GM12873 (cell line): ENCODE data around the gene IMMP2L.

ENCODE experiments used
- TF ChIP-seq, protein P1 (sequence below): IDR thresholded peaks from 2 replicates; pipeline ENCODE4 v1.5.1; 2012; ENCODE audit warnings: low read depth, mild to moderate bottlenecking, moderate library complexity, low read length, control low read depth; ENCODE audit not compliant: insufficient read depth; ENCODE audit errors: missing control alignments

The IMMP2L gene

DNA sequence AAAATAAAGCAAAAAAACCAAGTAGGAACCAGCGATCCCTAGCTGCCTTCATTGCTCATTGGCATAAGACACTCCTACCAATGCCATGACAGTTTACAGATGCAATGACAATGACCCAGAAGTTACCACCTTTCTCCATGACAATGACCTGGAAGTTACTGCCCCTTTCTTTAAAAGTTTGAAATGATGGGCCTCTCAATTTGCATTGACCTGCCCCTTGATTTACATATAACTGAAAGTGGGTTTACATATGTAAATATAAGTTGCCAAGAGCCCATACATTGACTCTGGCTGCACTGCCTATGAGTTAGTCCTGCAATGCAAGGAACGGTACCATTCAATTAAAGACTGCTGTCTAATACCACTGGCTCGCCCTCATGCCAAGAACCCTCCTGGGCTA lies 712.1 kb downstream of the IMMP2L start:
- TF ChIP-seq, protein P1, sequence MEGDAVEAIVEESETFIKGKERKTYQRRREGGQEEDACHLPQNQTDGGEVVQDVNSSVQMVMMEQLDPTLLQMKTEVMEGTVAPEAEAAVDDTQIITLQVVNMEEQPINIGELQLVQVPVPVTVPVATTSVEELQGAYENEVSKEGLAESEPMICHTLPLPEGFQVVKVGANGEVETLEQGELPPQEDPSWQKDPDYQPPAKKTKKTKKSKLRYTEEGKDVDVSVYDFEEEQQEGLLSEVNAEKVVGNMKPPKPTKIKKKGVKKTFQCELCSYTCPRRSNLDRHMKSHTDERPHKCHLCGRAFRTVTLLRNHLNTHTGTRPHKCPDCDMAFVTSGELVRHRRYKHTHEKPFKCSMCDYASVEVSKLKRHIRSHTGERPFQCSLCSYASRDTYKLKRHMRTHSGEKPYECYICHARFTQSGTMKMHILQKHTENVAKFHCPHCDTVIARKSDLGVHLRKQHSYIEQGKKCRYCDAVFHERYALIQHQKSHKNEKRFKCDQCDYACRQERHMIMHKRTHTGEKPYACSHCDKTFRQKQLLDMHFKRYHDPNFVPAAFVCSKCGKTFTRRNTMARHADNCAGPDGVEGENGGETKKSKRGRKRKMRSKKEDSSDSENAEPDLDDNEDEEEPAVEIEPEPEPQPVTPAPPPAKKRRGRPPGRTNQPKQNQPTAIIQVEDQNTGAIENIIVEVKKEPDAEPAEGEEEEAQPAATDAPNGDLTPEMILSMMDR = no peak

DNA sequence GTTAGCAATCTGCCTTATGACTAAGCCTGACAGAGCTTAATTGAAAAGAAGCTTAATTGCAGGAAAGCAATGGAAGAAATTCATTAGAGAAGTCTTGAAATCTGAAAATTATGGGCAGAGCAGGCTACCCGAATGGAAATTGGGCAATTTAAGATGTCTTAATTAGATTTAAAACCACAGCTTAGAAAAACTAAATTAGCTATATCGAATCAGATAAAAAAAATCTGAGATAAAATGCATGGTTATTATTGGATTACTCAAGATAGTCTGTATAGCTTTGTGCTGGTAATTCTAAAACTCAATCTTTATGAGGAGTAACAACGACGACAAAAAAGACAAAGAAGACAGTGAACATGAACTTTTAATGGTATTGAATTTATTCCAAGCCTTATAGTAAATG lies 719.5 kb downstream of the IMMP2L start:
- TF ChIP-seq, protein P1 = no peak

DNA sequence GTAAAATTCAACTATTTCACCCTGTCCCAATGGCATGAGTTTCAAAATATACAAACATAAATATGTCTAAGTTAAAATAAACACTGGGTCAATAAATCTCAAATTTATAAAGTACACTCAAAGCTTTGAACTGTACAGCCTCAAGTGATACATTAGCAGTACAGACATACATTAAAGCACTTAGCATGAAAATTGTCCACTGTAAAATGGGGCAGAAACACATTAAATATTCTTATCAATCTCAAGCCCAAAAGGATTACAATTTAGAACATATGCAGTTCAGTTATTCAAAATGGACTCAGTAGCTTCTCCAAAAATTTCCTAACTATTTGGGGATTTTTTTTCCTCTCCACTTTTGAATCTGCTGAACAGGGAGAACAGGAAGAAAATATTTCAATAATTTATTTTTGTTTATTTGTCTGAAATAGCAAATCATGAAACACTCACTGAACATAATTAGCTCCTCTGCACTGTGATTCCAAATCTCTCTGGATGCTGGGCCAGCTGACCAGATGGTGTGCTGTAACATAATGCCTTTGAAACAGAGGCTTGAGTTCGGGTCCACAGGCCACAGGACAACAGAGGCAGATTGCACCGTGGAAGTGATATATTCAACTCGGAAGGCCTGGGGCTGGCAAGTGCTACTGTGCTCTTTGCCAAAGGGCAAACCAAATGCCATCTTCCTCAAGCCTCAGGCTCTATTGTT lies 720.3 kb downstream of the IMMP2L start:
- TF ChIP-seq, protein P1 = no peak

DNA sequence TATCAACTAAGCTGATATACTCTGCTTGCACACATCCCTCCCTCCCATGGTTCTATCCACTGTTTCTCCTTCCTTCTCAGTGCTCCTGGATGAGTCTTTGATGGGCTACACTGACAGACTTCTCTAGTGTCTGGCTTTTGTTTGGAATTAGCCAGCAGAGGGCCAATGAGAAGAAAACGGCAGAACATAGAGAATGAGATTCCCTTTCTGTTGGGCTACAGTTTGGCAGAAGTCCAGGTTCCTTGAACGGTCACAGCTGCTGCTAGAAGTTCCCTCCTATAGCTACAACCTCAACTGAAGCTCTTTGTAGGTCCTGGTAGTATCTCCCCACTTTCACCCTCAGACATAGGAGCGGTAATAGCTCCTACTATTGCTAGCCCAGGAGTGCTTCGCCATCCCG lies 722.4 kb downstream of the IMMP2L start:
- TF ChIP-seq, protein P1 = no peak

DNA sequence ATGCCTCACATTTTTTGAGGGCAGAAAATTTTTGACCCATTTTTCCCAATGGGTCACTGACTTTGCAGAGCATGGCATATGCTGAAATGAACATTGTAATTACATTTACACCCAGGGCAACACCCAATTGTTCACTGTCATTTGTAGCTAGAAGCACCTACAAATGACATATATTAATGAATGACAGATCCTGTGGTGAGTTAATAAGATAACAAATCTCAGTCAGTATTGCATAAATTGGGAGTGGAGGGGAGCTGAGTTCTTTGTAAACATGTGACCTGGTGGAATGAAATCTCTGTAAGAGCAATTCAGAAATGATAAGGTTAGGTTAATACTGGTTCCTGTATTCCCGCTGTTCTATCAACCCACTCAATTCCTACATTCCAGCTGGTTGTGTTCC lies 726.4 kb downstream of the IMMP2L start:
- TF ChIP-seq, protein P1 = no peak

DNA sequence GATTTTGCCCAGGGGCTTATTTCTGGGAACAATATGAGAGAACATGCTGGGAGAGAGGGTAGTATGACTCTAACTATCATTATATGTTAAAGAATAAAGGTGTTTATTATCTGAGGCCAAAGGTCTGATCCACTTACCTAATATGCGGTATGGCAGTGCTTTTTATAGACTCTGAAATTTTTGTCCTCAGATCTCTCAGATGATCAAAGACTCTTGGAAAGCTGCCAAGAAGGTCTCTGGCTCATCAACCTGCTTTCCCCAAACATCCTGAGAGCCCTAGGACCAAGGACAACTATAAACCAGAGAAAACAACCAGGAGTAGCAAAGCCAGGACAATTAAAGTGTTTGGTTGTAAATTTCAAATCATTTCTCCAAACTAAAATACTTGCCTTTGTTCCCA lies 727.1 kb downstream of the IMMP2L start:
- TF ChIP-seq, protein P1 = no peak

DNA sequence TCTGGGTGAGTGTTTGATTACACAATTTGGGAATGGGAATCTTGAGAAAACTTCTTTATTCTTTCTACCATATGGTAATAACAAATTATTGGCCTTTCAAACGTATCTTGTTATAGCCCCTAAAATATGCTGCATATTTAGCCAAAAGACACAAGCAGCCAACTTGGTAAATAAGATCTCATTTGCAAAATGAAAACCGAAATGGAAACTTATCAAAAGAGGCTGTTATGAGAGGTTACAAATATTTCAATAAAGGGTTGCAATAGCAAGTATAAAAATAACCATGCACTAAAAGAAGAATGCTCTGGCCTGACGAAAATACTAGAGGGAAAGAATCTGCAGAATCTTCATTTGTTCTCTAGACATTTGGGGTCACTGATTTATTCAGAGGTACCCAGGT lies 730.9 kb downstream of the IMMP2L start:
- TF ChIP-seq, protein P1 = no peak

DNA sequence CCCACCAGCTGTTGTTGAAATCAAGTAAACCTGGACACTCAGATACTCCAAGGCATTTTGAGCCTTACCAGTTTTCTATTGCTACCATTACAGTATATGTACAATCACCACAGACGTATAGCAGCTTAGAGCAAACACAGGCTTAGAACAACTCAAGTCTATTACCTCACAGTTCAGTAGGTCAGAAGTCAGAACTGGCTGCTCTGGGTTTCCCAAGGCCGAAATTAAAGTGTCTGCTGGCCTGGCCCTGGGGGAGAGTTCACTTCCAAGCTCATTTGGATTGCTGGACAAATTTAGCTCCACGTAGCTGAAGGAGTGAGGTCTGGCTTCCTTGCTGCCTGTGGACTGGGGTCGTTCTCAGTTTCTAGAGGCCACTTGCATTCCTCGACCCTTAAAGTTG lies 731.5 kb downstream of the IMMP2L start:
- TF ChIP-seq, protein P1 = no peak
